KMS-11 (cell line): ENCODE data around the gene PIGZ.

Experiments
- H2AFZ ChIP-seq: fragments of 200-600 bp; sonication (generic); 2 replicates; pipeline ENCODE4 v1.6.1; 2016; ENCODE audit warnings: antibody characterized with exemption, mixed run types, low read depth
- H3K27ac ChIP-seq: fragments of 200-600 bp; sonication (generic); 2 replicates; pipeline ENCODE4 v1.6.1; 2016; ENCODE audit warnings: mild to moderate bottlenecking, mixed run types
- H3K27me3 ChIP-seq: fragments of 200-600 bp; sonication (generic); 2 replicates; pipeline ENCODE4 v1.6.1; 2017; ENCODE audit warnings: mild to moderate bottlenecking, low read depth, mixed run types, moderate library complexity; ENCODE audit not compliant: insufficient read depth
- H3K36me3 ChIP-seq: fragments of 200-600 bp; sonication (generic); 2 replicates; pipeline ENCODE4 v1.6.1; 2017; ENCODE audit warnings: mild to moderate bottlenecking, mixed run types; ENCODE audit not compliant: insufficient read depth
- H3K4me1 ChIP-seq: fragments of 200-600 bp; sonication (generic); 2 replicates; pipeline ENCODE4 v1.6.1; 2016; ENCODE audit warnings: mild to moderate bottlenecking, low read depth, mixed run types; ENCODE audit not compliant: poor library complexity, severe bottlenecking
- H3K4me2 ChIP-seq: fragments of 200-600 bp; sonication (generic); 2 replicates; pipeline ENCODE4 v1.7.0; 2016; ENCODE audit warnings: mild to moderate bottlenecking, mixed run types
- H3K4me3 ChIP-seq: fragments of 200-600 bp; sonication (generic); IDR thresholded peaks from 2 replicates; pipeline ENCODE4 v1.6.1; 2017; ENCODE audit warnings: low read depth, low read length, mixed read lengths; ENCODE audit not compliant: insufficient read depth
- H3K79me2 ChIP-seq: fragments of 200-600 bp; sonication (generic); 2 replicates; pipeline ENCODE4 v1.6.1; 2016; ENCODE audit warnings: low read depth, mixed run types; ENCODE audit not compliant: insufficient read depth
- H3K9ac ChIP-seq: fragments of 200-600 bp; sonication (generic); 2 replicates; pipeline ENCODE4 v1.6.1; 2016; ENCODE audit warnings: mild to moderate bottlenecking, mixed run types
- H4K20me1 ChIP-seq: fragments of 200-600 bp; sonication (generic); 2 replicates; pipeline ENCODE4 v1.6.1; 2016; ENCODE audit warnings: mild to moderate bottlenecking, mixed run types; ENCODE audit not compliant: insufficient read depth
- CTCF ChIP-seq: fragments of 200-600 bp; sonication (generic); conservative IDR thresholded peaks from 2 replicates; pipeline ENCODE4 v1.6.1; 2017; ENCODE audit warnings: low read depth, mild to moderate bottlenecking, antibody characterized with exemption, low read length, moderate library complexity, mixed read lengths

The PIGZ gene

DNA sequence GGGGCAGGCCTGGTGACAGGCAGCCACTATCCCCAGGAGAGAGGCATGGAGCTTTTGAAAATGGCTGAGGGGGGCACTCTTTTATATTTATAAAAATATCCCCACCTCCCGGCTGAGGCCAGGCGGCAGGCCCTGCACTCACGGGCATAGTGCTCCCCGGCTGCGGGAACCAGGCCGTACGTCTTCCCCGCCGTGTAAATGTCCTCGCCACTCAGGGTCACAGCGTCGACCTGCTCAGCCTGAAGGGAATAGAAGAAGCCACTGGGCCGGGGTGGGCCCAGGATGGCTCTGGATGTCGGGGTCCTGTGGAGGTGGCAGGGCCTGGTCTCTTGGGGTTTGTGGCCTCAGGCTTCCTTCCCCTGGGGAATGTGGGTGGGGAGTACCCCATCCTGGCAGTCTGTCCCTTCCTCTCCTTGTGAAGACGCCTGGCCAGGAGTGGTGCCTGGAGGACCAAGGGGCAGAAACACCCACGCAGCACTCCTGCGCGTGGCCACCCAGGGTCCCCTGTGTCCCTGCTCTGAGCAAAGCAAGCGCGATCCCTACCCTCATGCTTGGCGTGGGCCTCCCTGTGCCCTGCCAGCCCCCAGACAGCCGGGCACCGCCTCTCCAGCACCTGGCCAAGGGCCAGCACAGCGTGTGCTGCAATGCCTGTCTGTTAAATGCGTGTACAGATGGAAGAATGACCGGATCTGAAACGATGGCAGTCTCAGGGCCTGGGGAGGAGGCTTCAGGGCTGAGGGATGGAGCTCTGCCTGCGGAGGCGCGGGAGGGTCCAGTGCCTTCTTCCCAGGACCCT is 42.1 kb upstream of the PIGZ start:
- Histone ChIP-seq H3K4me2 (no peak overlapping the region), H3K27ac (no peak overlapping the region), H3K4me1 (no peaks in the 10 kb centered on the region), H3K27me3 (no peaks in the 10 kb centered on the region), H3K79me2 (no peaks in the 10 kb centered on the region), H4K20me1 (no peaks in the 10 kb centered on the region), H3K9ac (no peak overlapping the region), H2AFZ (no peak overlapping the region), H3K4me3 (no peak overlapping the region), H3K36me3 (no peaks in the 10 kb centered on the region)
- no peak for TF ChIP-seq CTCF

DNA sequence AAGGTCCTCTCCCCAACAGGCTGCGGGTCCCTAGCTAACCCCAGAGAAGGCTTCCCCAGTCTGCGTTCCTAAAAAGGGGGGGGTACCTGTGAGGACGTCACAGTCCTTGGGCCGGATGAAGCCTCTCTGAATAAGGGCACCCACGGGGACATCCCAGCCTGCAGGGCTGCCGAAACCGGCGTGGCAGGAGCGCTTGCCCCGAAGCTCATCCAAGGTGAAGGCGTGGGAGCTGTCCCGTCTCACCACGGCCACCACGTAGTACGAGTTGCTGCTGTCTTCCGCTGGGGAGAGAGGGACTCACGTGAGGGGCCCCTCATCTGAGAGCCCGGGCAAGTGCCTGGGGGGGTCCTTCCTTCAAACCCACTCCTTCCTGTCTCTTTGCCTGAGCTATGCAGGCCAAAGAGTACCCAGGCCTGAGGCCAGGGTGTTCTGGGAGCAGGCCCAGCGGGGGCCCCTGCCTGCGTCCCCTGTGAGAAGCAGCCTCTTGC is 40.9 kb upstream of the PIGZ start:
- Histone ChIP-seq H3K4me3 (no peak overlapping the region), H3K27ac (no peak overlapping the region), H4K20me1 (no peaks in the 10 kb centered on the region), H3K27me3 (no peaks in the 10 kb centered on the region), H3K4me2 (no peak overlapping the region), H2AFZ (no peak overlapping the region), H3K36me3 (no peaks in the 10 kb centered on the region), H3K79me2 (no peaks in the 10 kb centered on the region), H3K4me1 (no peaks in the 10 kb centered on the region), H3K9ac (no peak overlapping the region)
- TF ChIP-seq CTCF = no peak

DNA sequence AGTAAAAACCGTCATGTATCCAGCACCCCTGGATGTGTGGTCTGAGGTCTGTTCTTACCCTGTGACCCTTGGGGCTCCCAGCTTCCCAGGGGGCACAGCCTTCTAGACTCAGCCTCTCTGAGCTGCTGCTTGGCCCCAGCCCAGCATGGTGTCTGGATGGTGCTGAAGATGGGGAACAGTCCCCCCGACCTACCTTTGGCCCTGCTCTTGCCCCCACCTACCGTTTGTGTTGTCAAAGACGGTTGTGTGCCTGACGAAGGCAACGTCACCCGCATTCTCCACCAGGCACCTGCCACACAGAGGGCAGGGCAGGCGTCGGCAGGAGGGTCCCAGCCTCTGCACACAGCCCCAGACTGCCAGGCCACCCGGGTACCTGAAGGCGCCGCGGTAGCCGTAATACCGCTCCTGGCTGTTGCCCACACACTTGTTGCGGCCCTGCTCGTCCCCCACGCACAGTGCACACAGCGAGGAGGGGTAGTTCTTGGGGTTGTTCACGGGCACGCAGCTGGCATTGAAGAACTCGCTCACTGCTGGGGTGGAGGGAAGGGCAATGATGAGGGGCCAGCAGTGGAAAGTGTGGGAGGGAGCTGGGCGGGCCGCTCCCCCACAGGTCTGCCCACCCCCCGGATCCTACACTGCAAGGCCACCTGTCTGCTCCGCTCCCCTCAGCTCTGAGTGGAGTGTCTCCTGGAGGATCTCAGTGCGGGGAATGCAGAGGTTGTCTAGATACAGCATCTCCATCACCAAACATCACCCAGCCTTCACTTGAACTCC is 40.0 kb upstream of the PIGZ start:
- no peaks in the 10 kb centered on the region for H3K36me3 ChIP-seq
- H3K9ac ChIP-seq = no peak overlapping the region
- H3K79me2 ChIP-seq = no peaks in the 10 kb centered on the region
- H3K27ac ChIP-seq = no peak overlapping the region
- H3K4me2 ChIP-seq = no peak overlapping the region
- peaks cover 6% of the 10 kb centered on the region for H3K4me1 ChIP-seq
- no peak for TF ChIP-seq CTCF
- no peaks in the 10 kb centered on the region for H4K20me1 ChIP-seq
- H2AFZ ChIP-seq = no peak overlapping the region
- no peak overlapping the region for H3K4me3 ChIP-seq
- H3K27me3 ChIP-seq = no peaks in the 10 kb centered on the region

- Histone ChIP-seq H3K27me3 (no peaks in the 10 kb centered on the region), H3K4me3 (no peak overlapping the region), H3K36me3 (no peaks in the 10 kb centered on the region), H3K4me1 (peaks cover 7% of the 10 kb centered on the region), H3K4me2 (no peak overlapping the region), H3K79me2 (no peaks in the 10 kb centered on the region), H4K20me1 (no peaks in the 10 kb centered on the region), H3K9ac (no peak overlapping the region), H3K27ac (no peak overlapping the region), H2AFZ (no peak overlapping the region)
- TF ChIP-seq CTCF = no peak
Measured at GRCh38 chr3:197007953-197008352, 39.3 kb upstream of the PIGZ start.
